Measurements from ENCODE around the gene C9orf50.

DNA sequence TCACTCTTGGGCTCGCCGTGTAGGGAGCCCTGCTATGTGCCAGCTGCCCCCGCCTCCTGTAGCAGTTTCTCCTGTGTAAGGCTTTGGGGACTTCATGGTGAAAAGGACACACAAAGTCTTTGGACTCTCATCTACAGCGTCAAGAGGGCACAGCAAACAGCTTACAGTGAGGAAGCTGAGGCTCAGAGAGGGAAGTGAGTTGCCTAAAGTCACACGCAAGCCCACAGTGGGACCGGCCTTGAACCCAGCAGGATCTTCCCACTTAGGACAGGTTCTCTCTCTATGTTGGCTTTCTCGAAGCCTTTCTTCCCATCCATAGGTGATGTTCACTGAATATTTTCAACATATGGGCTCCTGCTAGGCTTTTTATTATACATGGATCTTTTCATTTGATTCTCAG is 34.8 kb upstream of the C9orf50 start:
- TF ChIP-seq POLR2A (IDR thresholded peaks at IDR 0.05; ENCODE audit: low read depth, low read length) (no peak), POLR2AphosphoS5 (IDR thresholded peaks at IDR 0.05; ENCODE audit: insufficient read depth, low read depth, low read length) (no peak), EZH2 (IDR thresholded peaks at IDR 0.05; ENCODE audit: borderline replicate concordance, low read depth, low read length, severe bottlenecking) (no peak), FOS (IDR thresholded peaks at IDR 0.05; ENCODE audit: borderline replicate concordance, insufficient read depth, low read length) (no peak), GATA2 (IDR thresholded peaks at IDR 0.05; ENCODE audit: insufficient read depth, insufficient read length, low read depth, low read length) (no peak), MYC (IDR thresholded peaks at IDR 0.05; ENCODE audit: low read depth, low read length) (no peak)
- TF ChIP-seq, protein P1, sequence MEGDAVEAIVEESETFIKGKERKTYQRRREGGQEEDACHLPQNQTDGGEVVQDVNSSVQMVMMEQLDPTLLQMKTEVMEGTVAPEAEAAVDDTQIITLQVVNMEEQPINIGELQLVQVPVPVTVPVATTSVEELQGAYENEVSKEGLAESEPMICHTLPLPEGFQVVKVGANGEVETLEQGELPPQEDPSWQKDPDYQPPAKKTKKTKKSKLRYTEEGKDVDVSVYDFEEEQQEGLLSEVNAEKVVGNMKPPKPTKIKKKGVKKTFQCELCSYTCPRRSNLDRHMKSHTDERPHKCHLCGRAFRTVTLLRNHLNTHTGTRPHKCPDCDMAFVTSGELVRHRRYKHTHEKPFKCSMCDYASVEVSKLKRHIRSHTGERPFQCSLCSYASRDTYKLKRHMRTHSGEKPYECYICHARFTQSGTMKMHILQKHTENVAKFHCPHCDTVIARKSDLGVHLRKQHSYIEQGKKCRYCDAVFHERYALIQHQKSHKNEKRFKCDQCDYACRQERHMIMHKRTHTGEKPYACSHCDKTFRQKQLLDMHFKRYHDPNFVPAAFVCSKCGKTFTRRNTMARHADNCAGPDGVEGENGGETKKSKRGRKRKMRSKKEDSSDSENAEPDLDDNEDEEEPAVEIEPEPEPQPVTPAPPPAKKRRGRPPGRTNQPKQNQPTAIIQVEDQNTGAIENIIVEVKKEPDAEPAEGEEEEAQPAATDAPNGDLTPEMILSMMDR (IDR thresholded peaks at IDR 0.05; ENCODE audit: extremely low read depth in 1 of 2, insufficient read depth in 1 of 2, low read depth in 1 of 2, low read length in 2 of 2) = no peak
